Measurements from ENCODE around the gene S100A10. TPM values are rescaled to one million over a fixed set of nuclear protein-coding genes. Genes with fewer than 3 reads are reported as not detected.
A peak's percentile ranks its signal among the peaks of the same experiment; 100 is the strongest.

S100A10 gene
- total RNA-seq, 1 donor from 2014 or later: 438 TPM

DNA sequence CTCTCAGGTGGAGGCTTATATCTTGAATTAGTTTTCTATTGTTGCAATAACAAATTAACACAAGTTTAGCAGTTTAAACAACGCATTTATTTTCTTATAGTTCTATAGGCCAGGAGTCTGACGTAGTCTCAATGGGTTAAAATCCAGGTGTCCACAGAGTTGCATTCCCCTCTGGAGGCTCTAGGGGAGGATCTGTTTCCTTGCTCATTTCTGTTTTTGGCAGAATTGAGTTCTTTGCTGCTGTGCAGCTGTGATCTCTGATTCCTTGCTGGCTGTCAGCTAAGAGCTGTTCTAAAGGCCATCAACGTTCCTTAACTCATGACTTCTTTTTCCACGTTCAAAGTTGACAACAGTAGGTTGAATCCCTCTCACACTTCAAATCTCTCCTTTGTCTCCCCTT, 31.8 kb downstream of the S100A10 start:
- peaks cover 26% of the 10 kb centered on the region for H3K4me1 Mint-ChIP-seq (ENCODE audit: low read depth)
- DNase-seq (ENCODE audit: low spot score, unreplicated experiment): no peak
- no peak overlapping the region for H3K4me3 Mint-ChIP-seq (ENCODE audit: low read depth)
- H3K9me3 Mint-ChIP-seq (ENCODE audit: low read depth): no peaks in the 10 kb centered on the region
- no peaks in the 10 kb centered on the region for H3K36me3 Mint-ChIP-seq (ENCODE audit: insufficient read depth)
- no peaks in the 10 kb centered on the region for H3K27me3 Mint-ChIP-seq
- TF ChIP-seq, protein P1, sequence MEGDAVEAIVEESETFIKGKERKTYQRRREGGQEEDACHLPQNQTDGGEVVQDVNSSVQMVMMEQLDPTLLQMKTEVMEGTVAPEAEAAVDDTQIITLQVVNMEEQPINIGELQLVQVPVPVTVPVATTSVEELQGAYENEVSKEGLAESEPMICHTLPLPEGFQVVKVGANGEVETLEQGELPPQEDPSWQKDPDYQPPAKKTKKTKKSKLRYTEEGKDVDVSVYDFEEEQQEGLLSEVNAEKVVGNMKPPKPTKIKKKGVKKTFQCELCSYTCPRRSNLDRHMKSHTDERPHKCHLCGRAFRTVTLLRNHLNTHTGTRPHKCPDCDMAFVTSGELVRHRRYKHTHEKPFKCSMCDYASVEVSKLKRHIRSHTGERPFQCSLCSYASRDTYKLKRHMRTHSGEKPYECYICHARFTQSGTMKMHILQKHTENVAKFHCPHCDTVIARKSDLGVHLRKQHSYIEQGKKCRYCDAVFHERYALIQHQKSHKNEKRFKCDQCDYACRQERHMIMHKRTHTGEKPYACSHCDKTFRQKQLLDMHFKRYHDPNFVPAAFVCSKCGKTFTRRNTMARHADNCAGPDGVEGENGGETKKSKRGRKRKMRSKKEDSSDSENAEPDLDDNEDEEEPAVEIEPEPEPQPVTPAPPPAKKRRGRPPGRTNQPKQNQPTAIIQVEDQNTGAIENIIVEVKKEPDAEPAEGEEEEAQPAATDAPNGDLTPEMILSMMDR (IDR thresholded peaks at IDR 0.05; ENCODE audit: unreplicated experiment): no peak
- peak overlapping the region; percentile 71 for H3K27ac Mint-ChIP-seq

DNA sequence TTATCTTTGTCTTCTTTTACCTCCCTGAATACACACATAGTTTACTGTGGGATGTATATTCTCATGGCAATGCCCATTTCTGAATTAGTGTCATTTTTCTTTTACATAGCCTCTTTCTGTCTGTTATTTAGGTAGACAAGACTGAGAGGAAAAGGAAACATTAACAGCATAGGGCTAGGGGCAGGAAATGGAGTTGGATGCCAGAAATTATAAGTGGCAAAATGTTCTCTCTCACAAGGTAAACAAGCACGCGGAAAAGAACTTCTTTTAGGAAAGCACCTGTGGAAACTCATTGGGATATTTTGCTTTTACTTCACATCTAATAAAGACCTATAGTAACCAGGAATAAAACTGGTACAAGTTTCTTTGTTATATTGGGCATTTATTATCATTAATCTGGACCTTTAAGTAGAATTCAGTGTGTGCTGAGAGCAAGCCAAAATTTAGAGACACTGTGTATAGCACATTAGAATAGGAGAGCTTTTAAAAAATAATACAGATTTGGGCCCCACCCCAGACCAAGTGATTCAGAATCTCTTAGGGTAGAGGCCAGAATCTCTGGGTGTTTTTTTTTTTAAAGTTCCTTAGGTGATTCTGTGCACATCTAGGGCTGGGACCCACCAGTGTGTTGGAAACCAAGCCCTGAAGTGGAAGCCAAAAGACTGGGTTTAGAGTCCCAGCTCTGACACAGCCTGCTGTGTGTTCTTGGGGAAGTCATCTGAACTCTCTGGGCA, 32.7 kb downstream of the S100A10 start:
- TF ChIP-seq, protein P1 (IDR thresholded peaks at IDR 0.05; ENCODE audit: unreplicated experiment): no peak

DNA sequence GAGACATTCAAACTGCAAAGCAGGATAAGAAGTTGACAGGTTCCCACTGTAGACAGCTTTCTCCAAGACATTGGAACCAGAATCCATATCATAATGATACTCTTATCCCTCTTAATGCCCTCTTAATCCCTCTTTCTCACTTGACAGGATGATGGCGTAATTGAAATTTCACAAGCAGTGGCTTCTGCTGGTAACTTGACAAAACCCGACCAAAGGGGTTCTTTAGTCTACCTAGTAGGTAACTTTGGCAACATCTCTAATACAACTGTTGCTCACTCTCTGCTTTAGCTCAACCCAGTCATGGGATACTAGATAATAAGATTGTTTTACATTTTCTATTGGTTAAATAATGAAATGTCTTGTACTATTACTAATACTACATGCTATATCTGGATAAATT, 34.7 kb downstream of the S100A10 start:
- no peak overlapping the region for H3K4me3 Mint-ChIP-seq (ENCODE audit: low read depth)
- H3K4me1 Mint-ChIP-seq (ENCODE audit: low read depth): peaks cover 33% of the 10 kb centered on the region
- no peaks in the 10 kb centered on the region for H3K27me3 Mint-ChIP-seq
- no peaks in the 10 kb centered on the region for H3K36me3 Mint-ChIP-seq (ENCODE audit: insufficient read depth)
- H3K9me3 Mint-ChIP-seq (ENCODE audit: low read depth): no peaks in the 10 kb centered on the region
- TF ChIP-seq, protein P1 (IDR thresholded peaks at IDR 0.05; ENCODE audit: unreplicated experiment): no peak
- no peak overlapping the region for H3K27ac Mint-ChIP-seq
- no peak for DNase-seq (ENCODE audit: low spot score, unreplicated experiment)

More for the DNA sequence above, 32.7 kb downstream of the S100A10 start:
- no peak for DNase-seq (ENCODE audit: low spot score, unreplicated experiment)
- peaks cover 30% of the 10 kb centered on the region for H3K4me1 Mint-ChIP-seq (ENCODE audit: low read depth)
- H3K27me3 Mint-ChIP-seq: no peaks in the 10 kb centered on the region
- no peaks in the 10 kb centered on the region for H3K36me3 Mint-ChIP-seq (ENCODE audit: insufficient read depth)
- no peaks in the 10 kb centered on the region for H3K9me3 Mint-ChIP-seq (ENCODE audit: low read depth)
- peak overlapping the region; percentile 71 for H3K27ac Mint-ChIP-seq
- no peak overlapping the region for H3K4me3 Mint-ChIP-seq (ENCODE audit: low read depth)

DNA sequence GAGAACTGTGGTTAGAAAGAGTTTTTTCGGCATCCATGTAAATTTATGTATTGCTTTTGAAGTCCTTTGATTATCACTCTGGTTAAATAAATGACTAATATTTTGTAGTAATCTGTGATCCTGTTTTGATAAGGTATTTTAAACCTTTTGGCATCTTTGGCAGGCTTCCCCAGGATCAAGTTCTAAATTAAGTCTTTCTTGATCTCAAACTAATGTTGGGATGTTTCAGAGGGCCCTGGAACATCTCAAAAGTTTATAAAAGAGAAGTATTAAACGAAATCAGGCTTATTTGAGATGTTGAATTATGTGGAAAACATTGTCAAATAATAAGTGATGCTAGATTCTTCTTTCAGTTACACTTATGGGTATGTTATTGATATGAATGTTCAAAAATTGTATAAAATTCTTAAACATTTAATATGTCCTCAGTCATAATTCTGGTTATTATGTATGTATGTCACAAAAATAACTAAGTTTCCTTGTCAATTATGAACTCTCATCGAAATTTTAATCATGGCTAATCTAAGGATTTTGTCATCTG, 36.6 kb downstream of the S100A10 start:
- TF ChIP-seq, protein P1 (IDR thresholded peaks at IDR 0.05; ENCODE audit: unreplicated experiment): no peak
- no peaks in the 10 kb centered on the region for H3K9me3 Mint-ChIP-seq (ENCODE audit: low read depth)
- H3K4me3 Mint-ChIP-seq (ENCODE audit: low read depth): no peak overlapping the region
- H3K27me3 Mint-ChIP-seq: no peaks in the 10 kb centered on the region
- no peak for DNase-seq (ENCODE audit: low spot score, unreplicated experiment)
- H3K36me3 Mint-ChIP-seq (ENCODE audit: insufficient read depth): no peaks in the 10 kb centered on the region
- peaks cover 41% of the 10 kb centered on the region for H3K4me1 Mint-ChIP-seq (ENCODE audit: low read depth)
- no peak overlapping the region for H3K27ac Mint-ChIP-seq

DNA sequence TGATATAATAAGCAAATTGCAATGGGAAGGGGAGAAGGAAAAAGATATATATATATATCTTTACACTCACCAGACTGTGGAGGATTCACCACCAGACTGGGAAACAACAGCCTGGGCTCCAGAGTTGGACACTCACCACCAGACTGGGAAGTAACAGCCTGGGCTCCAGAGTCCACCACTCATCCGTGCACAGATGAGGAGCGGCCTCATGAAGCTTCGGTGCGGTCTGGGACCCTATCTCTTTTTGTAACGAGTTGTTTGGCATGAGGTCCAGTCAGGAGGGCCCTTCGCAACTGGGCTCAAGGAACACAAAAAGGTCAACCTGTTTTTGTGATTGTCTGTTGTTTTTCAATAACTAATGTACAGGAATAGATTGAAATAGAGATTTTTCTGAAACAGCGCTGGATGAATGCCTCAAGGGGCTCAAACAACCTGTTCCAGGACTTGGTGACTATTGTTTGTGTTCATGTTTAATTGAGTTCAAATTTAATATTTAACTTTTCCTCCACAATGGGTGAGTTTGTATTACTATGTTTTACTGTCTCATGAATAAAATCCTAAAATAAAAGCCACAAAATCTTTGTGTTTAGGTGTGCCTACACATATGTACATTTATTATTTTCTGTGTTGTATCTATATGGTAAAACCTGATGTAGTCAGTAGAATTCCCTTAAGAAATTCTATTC, 40.1 kb downstream of the S100A10 start:
- no peaks in the 10 kb centered on the region for H3K27me3 Mint-ChIP-seq
- H3K27ac Mint-ChIP-seq: peak overlapping the region; percentile 96
- no peak for DNase-seq (ENCODE audit: low spot score, unreplicated experiment)
- peaks cover 1% of the 10 kb centered on the region for H3K36me3 Mint-ChIP-seq (ENCODE audit: insufficient read depth)
- no peaks in the 10 kb centered on the region for H3K9me3 Mint-ChIP-seq (ENCODE audit: low read depth)
- peaks cover 24% of the 10 kb centered on the region for H3K4me1 Mint-ChIP-seq (ENCODE audit: low read depth)
- TF ChIP-seq, protein P1 (IDR thresholded peaks at IDR 0.05; ENCODE audit: unreplicated experiment): no peak
- H3K4me3 Mint-ChIP-seq (ENCODE audit: low read depth): peak overlapping the region; percentile 75
